ENCODE results near the gene AKAIN1. TPM values are rescaled to one million over a fixed set of nuclear protein-coding genes. Genes with fewer than 3 reads are reported as not detected.

Gene AKAIN1
- total and polyA plus RNA-seq, 2 of the 8 experiments (the other 6 are each of a cell fraction or from before 2014, with no cell fraction given): not detected

DNA sequence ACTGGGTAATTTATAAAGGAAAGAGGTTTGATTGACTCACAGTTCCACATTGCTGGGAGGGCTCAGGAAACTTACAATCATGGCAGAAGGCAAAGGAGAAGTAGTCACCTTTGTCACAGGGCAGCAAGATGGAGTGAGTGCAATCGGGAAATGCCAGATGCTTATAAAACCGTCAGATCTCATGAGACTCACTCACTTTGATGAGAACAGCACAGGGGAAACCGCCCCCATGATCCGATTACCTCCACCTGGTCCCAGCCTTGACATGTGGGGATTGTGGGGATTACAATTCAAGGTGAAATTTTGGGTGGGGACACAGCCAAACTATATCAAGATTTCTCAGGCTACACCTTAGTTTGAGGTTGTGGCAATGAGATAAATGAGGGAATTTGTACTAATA, 54.9 kb downstream of the AKAIN1 start (continued):
- TF ChIP-seq RFX5 (IDR thresholded peaks at IDR 0.05; ENCODE audit: borderline replicate concordance, low read depth, low read length) (no peak), HDAC6 (IDR thresholded peaks at IDR 0.05; ENCODE audit: low read depth, low read length) (no peak), SP1 (IDR thresholded peaks at IDR 0.05; ENCODE audit: low read depth, low read length) (no peak), RBBP5 (IDR thresholded peaks at IDR 0.05; ENCODE audit: borderline replicate concordance, low read depth, low read length) (no peak), CBX5 (IDR thresholded peaks at IDR 0.05; ENCODE audit: low read depth, low read length) (no peak)
- TF ChIP-seq, protein P1, sequence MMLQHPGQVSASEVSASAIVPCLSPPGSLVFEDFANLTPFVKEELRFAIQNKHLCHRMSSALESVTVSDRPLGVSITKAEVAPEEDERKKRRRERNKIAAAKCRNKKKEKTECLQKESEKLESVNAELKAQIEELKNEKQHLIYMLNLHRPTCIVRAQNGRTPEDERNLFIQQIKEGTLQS (IDR thresholded peaks at IDR 0.05; ENCODE audit: insufficient read depth, low read depth, low read length): no peak
